Gastroesophageal sphincter (tissue), 3 donors: Measurements from ENCODE around the gene BABAM1.

ENCODE experiments used
- EP300 ChIP-seq: sonication (generic); formaldehyde crosslinking; IDR thresholded peaks from one replicate; pipeline ENCODE4 v1.6.1; 2017; ENCODE audit warnings: antibody characterized with exemption, mild to moderate bottlenecking
- POLR2A ChIP-seq, 2 donors: fragments of 450-650 bp; IDR thresholded peaks; one replicate each; pipeline ENCODE4 v1.6.1; 2017; ENCODE audit warnings: antibody characterized with exemption in 2 of 2, mild to moderate bottlenecking in 2 of 2, moderate library complexity in 1 of 2
- POLR2AphosphoS5 ChIP-seq: sonication (generic); formaldehyde crosslinking; IDR thresholded peaks from one replicate; pipeline ENCODE4 v1.6.1; 2017; ENCODE audit warnings: antibody characterized with exemption
- TF ChIP-seq, protein P1 (sequence below), 4 experiments: fragments of 200-600 bp in 2 of 4; fragments of 450-650 bp in 2 of 4; sonication (generic) in 1 of 4; IDR thresholded peaks; one replicate each; pipeline ENCODE4 v1.5.1; 2017 to 2019; ENCODE audit warnings: antibody characterized with exemption in 4 of 4, mild to moderate bottlenecking in 2 of 4, moderate library complexity in 2 of 4

DNA sequence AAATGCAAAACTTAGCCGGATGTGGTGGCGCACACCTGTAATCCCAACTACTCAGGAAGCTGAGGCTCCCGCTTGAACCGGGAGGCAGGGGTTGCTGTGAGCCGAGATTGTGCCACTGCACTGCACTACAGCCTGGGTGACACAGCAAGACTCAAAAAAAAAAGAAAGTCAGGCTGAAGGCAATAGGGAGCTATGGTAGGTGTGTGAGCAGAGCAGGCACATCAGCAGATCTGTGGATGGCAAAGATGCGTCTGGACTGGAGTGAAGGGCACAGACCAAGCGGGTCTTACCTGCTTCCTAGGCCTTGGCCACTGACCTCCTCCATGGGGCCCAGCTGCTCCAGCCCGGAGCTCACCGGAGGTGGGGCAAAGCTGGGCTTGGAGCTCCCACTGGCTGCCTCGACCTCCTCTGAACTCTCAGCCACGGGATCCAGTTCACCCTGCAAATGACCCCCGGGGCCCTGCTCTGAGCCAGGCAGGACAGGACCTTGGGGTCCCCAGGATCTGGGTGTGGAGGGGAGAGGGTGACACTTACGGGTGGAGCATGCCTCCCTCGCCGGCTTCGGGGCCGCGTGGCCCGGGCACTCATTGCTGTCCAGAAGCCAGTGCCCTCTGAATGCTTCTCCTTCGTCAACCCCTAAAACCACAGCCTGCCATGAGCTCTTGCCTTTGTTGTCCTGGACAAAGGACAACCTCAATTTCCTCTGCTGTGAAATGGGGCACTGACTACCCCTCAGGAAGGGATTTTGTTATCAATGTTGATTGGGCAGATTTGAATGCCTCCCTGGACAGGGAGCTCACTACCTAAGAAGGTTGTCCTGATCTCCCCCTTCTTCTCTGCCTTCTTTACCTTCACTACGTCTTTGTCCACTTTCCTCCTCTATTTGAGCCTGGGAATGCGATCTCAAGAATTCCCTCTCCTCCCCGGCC lies 3.3 kb upstream of the BABAM1 start:
- TF ChIP-seq, protein P1, sequence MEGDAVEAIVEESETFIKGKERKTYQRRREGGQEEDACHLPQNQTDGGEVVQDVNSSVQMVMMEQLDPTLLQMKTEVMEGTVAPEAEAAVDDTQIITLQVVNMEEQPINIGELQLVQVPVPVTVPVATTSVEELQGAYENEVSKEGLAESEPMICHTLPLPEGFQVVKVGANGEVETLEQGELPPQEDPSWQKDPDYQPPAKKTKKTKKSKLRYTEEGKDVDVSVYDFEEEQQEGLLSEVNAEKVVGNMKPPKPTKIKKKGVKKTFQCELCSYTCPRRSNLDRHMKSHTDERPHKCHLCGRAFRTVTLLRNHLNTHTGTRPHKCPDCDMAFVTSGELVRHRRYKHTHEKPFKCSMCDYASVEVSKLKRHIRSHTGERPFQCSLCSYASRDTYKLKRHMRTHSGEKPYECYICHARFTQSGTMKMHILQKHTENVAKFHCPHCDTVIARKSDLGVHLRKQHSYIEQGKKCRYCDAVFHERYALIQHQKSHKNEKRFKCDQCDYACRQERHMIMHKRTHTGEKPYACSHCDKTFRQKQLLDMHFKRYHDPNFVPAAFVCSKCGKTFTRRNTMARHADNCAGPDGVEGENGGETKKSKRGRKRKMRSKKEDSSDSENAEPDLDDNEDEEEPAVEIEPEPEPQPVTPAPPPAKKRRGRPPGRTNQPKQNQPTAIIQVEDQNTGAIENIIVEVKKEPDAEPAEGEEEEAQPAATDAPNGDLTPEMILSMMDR (IDR thresholded peaks at IDR 0.05): no peak
- TF ChIP-seq POLR2AphosphoS5 (no peak), POLR2A (IDR thresholded peaks at IDR 0.05) (no peak), EP300 (no peak)
